Right lobe of liver (tissue), 6 donors: Measurements from ENCODE around the gene SUGCT. TPM values are rescaled to one million over a fixed set of nuclear protein-coding genes. Genes with fewer than 3 reads are reported as not detected.

ENCODE experiments used
- ATAC-seq, 4 donors: fragments of 200-7000 bp; cut with Tn5 transposase; one replicate each; pipeline ENCODE4 v1.9.1; 2020; ENCODE audit warnings: mild to moderate bottlenecking in 4 of 4, moderate library complexity in 4 of 4
- DNase-seq, 3 donors: peaks; one replicate each; pipeline ENCODE4 v3.0.0-alpha.2; 2020
- H3K27ac ChIP-seq, 3 donors: fragments of 200-600 bp; one replicate each; pipeline ENCODE4 v1.8.0; 2022
- H3K27me3 ChIP-seq, 2 donors: fragments of 200-600 bp; one replicate each; pipeline ENCODE4 v1.8.0; 2022
- H3K36me3 ChIP-seq, 4 donors: fragments of 200-600 bp; sonication (generic) in 1 of 4; one replicate each; pipeline versions ENCODE4 v1.5.1 to v1.8.0; 2017 to 2022; ENCODE audit warnings: control low read depth in 1 of 4
- H3K4me1 ChIP-seq, 4 donors: fragments of 200-600 bp; sonication (generic) in 1 of 4; one replicate each; pipeline versions ENCODE4 v1.5.1 to v1.8.0; 2017 to 2022; ENCODE audit warnings: control low read depth in 1 of 4
- H3K4me3 ChIP-seq, 3 donors: fragments of 200-600 bp; one replicate each; pipeline ENCODE4 v1.8.0; 2022
- H3K9me3 ChIP-seq, 4 donors: fragments of 200-600 bp; sonication (generic) in 1 of 4; one replicate each; pipeline versions ENCODE4 v1.5.1 to v1.8.0; 2017 to 2022; ENCODE audit warnings: control low read depth in 1 of 4
- CTCF ChIP-seq, 4 donors: fragments of 200-600 bp in 3 of 4; fragments of 450-650 bp in 1 of 4; IDR thresholded peaks; one replicate each; pipeline versions ENCODE4 v1.5.1 to v1.8.0; 2016 to 2022; ENCODE audit warnings: antibody characterized with exemption in 4 of 4, mild to moderate bottlenecking in 2 of 4
- POLR2A ChIP-seq: fragments of 450-650 bp; IDR thresholded peaks from one replicate; pipeline ENCODE4 v1.6.1; 2017; ENCODE audit warnings: antibody characterized with exemption, mild to moderate bottlenecking
- WGBS: methylation state at CpG from one replicate; pipeline ENCODE4 v1.1.6; 2018; ENCODE audit warnings: low coverage, low lambda C conversion rate; ENCODE audit not compliant: insufficient coverage; ENCODE audit errors: missing lambda C conversion rate; 5-methylcytosine and 5-hydroxymethylcytosine counted together
- intact Hi-C, 2 donors: fragments of 100-400 bp; cut with DNase I; formaldehyde crosslinking; loops; one replicate each; pipeline versions ENCODE4 v1.11.2 to v1.14.1; 2022
- total RNA-seq, 6 experiments: library from RNA; depleted of rRNA in 2 of 6; stranded (reverse); fragments of >200 nt in 2 of 6; fragmentation: NEBNext Ultra II Directional in 3 of 6; extraction: Animal tissue kit (Norgen Biotek cat#: 25700) in 3 of 6; gene quantifications; one replicate each; pipeline versions ENCODE4 v1.1.0 to v1.2.4, GENCODE V29; 2016 to 2023
- donor health status: DM: no; HTN: yes; CAD: no.
- donor health status: DM: no; HTN: no; CAD: no.
- donor health status: DM: no; HTN: no; CAD: no.
- donor health status: DM: no; HTN: yes; CAD: no.
- donor health status: DM: no; HTN: yes; CAD: no.

SUGCT gene
- total RNA-seq, 6 experiments from 2014 or later: 10.1 to 21.0 (median 14.2) TPM

GRCh38 chr7:40698921-40699260 is 564.1 kb downstream of the SUGCT start:
- H3K36me3 ChIP-seq: no peaks in the 10 kb centered on the region
- intact Hi-C loops: no loop called here
- no peak for DNase-seq
- no peak for ATAC-seq
- no peak for TF ChIP-seq POLR2A
- no peak for TF ChIP-seq CTCF (IDR thresholded peaks at IDR 0.05)
- 100% methylated on average over 1 of the region's 1 CpG for WGBS
- H3K4me3 ChIP-seq: no peak overlapping the region
- H3K9me3 ChIP-seq: no peaks in the 10 kb centered on the region
- H3K27me3 ChIP-seq: no peaks in the 10 kb centered on the region
- no peaks in the 10 kb centered on the region for H3K4me1 ChIP-seq
- no peak overlapping the region for H3K27ac ChIP-seq

GRCh38 chr7:40700653-40701421 is 566.0 kb downstream of the SUGCT start:
- no peaks in the 10 kb centered on the region for H3K4me1 ChIP-seq
- no peaks in the 10 kb centered on the region for H3K36me3 ChIP-seq
- H3K4me3 ChIP-seq: no peak overlapping the region
- intact Hi-C loops: no loop called here
- H3K27me3 ChIP-seq: no peaks in the 10 kb centered on the region
- H3K9me3 ChIP-seq: no peaks in the 10 kb centered on the region
- no peak overlapping the region for H3K27ac ChIP-seq
- no peak for TF ChIP-seq CTCF (IDR thresholded peaks at IDR 0.05)
- no peak for TF ChIP-seq POLR2A
- DNase-seq (no peak), ATAC-seq (no peak)
- 61% methylated on average over 7 of the region's 9 CpGs for WGBS

- no peak overlapping the region for H3K4me3 ChIP-seq
- intact Hi-C loops: no loop called here
- H3K27me3 ChIP-seq: no peaks in the 10 kb centered on the region
- H3K36me3 ChIP-seq: no peaks in the 10 kb centered on the region
- no peaks in the 10 kb centered on the region for H3K9me3 ChIP-seq
- WGBS: 74% methylated on average over 3 of the region's 3 CpGs
- no peak for DNase-seq
- no peak for ATAC-seq
- no peak overlapping the region for H3K27ac ChIP-seq
- H3K4me1 ChIP-seq: no peaks in the 10 kb centered on the region
- TF ChIP-seq CTCF (IDR thresholded peaks at IDR 0.05): no peak
- TF ChIP-seq POLR2A: no peak
Measured at GRCh38 chr7:40701836-40702551, 567.2 kb downstream of the SUGCT start.

- DNase-seq: no peak
- Histone ChIP-seq H3K27me3 (no peaks in the 10 kb centered on the region), H3K4me1 (no peaks in the 10 kb centered on the region), H3K36me3 (no peaks in the 10 kb centered on the region), H3K4me3 (no peak overlapping the region), H3K9me3 (no peaks in the 10 kb centered on the region), H3K27ac (no peak overlapping the region)
- TF ChIP-seq POLR2A: no peak
- TF ChIP-seq CTCF (IDR thresholded peaks at IDR 0.05): no peak
- WGBS: 83% methylated on average over 1 of the region's 1 CpG
- intact Hi-C loops: no loop called here
- peak in 1 of 4 donors; percentile 19 for ATAC-seq
Measured at GRCh38 chr7:40704172-40704571, 569.4 kb downstream of the SUGCT start.
